ENCODE data around the gene CAMK4. TPM values are rescaled to one million over a fixed set of nuclear protein-coding genes. Genes with fewer than 3 reads are reported as not detected.

CAMK4 gene
- total RNA-seq, 1 donor from 2014 or later = 34.5 TPM

- no peak overlapping the region for H3K27ac Mint-ChIP-seq (ENCODE audit: unreplicated experiment)
- no peak overlapping the region for H3K4me3 Mint-ChIP-seq (ENCODE audit: unreplicated experiment)
- no peak for DNase-seq (ENCODE audit: low spot score)
- H3K4me1 Mint-ChIP-seq (ENCODE audit: unreplicated experiment) = no peaks in the 10 kb centered on the region
- no peaks in the 10 kb centered on the region for H3K9me3 Mint-ChIP-seq (ENCODE audit: unreplicated experiment)
- H3K27me3 Mint-ChIP-seq (ENCODE audit: unreplicated experiment) = peaks cover 3% of the 10 kb centered on the region
- TF ChIP-seq, protein P1, sequence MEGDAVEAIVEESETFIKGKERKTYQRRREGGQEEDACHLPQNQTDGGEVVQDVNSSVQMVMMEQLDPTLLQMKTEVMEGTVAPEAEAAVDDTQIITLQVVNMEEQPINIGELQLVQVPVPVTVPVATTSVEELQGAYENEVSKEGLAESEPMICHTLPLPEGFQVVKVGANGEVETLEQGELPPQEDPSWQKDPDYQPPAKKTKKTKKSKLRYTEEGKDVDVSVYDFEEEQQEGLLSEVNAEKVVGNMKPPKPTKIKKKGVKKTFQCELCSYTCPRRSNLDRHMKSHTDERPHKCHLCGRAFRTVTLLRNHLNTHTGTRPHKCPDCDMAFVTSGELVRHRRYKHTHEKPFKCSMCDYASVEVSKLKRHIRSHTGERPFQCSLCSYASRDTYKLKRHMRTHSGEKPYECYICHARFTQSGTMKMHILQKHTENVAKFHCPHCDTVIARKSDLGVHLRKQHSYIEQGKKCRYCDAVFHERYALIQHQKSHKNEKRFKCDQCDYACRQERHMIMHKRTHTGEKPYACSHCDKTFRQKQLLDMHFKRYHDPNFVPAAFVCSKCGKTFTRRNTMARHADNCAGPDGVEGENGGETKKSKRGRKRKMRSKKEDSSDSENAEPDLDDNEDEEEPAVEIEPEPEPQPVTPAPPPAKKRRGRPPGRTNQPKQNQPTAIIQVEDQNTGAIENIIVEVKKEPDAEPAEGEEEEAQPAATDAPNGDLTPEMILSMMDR (IDR thresholded peaks at IDR 0.05; ENCODE audit: unreplicated experiment) = no peak
- peaks cover 4% of the 10 kb centered on the region for H3K36me3 Mint-ChIP-seq (ENCODE audit: low read depth, unreplicated experiment)
Observed at GRCh38 chr5:111494355-111494999, 270.3 kb downstream of the CAMK4 start.

DNA sequence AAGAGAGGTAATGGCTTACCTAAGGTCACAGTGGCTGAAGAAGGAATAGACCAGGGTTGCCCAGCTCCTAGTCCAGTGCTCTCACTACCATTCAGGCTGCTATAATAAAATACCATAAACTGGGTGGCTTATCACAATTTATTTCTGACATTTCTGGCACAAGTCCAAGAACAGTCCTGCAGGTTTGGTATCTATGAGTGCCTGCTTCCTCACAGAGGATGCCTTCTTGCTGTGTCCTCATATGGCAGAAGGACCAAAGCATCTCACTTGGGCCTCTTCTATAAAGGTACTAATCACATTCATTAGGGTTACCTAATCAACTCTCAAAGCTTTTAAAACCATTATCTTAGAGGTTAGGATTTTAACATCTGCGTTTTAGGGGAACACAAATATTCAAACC lies 271.0 kb downstream of the CAMK4 start:
- TF ChIP-seq, protein P1 (IDR thresholded peaks at IDR 0.05; ENCODE audit: unreplicated experiment) = no peak
- H3K4me1 Mint-ChIP-seq (ENCODE audit: unreplicated experiment) = no peaks in the 10 kb centered on the region
- H3K27ac Mint-ChIP-seq (ENCODE audit: unreplicated experiment) = no peak overlapping the region
- H3K36me3 Mint-ChIP-seq (ENCODE audit: low read depth, unreplicated experiment) = peaks cover 8% of the 10 kb centered on the region
- H3K27me3 Mint-ChIP-seq (ENCODE audit: unreplicated experiment) = peaks cover 3% of the 10 kb centered on the region
- H3K9me3 Mint-ChIP-seq (ENCODE audit: unreplicated experiment) = no peaks in the 10 kb centered on the region
- H3K4me3 Mint-ChIP-seq (ENCODE audit: unreplicated experiment) = no peak overlapping the region
- no peak for DNase-seq (ENCODE audit: low spot score)

DNA sequence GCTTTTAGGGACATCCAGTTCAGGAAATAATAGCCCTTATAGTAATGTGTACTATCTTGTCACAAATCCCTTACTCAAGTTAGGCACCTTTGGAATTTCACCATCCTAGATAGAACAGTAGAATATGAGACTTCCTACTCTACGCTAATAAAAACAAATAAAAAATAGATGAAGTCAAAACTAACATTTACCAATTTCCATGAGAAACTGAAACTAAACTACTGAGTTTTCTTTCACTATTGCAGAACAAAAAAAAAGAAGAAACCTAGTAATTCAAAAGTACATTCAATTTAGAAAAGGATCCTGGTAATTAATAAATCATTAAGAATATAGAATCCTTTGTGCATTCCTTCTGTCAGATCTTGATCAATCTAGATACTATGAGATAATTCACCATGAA lies 274.2 kb downstream of the CAMK4 start:
- TF ChIP-seq, protein P1 (IDR thresholded peaks at IDR 0.05; ENCODE audit: unreplicated experiment) = no peak
- H3K4me3 Mint-ChIP-seq (ENCODE audit: unreplicated experiment) = no peak overlapping the region
- H3K27ac Mint-ChIP-seq (ENCODE audit: unreplicated experiment) = peak overlapping the region; percentile 7

DNA sequence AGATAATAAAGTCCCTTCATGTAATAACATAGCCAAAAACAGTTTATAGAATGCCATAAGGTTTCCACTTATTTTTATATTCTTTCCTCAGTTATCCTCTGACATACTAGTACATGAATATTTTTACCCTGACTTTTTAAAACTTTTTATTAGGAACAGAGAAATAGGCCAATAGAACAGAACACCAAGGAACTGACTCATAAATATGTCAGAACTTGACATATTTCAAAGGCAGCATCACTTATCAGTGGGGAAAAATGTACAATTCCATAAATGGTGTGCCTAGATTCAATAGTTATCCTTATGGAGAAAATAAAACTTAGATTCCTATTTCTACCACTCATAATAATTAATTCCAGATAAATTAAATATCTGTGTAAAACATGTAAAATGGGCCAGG lies 278.8 kb downstream of the CAMK4 start:
- peaks cover 16% of the 10 kb centered on the region for H3K36me3 Mint-ChIP-seq (ENCODE audit: low read depth, unreplicated experiment)
- TF ChIP-seq, protein P1 (IDR thresholded peaks at IDR 0.05; ENCODE audit: unreplicated experiment) = no peak
- H3K27me3 Mint-ChIP-seq (ENCODE audit: unreplicated experiment) = no peaks in the 10 kb centered on the region
- peaks cover 2% of the 10 kb centered on the region for H3K4me1 Mint-ChIP-seq (ENCODE audit: unreplicated experiment)
- H3K4me3 Mint-ChIP-seq (ENCODE audit: unreplicated experiment) = no peak overlapping the region
- H3K9me3 Mint-ChIP-seq (ENCODE audit: unreplicated experiment) = no peaks in the 10 kb centered on the region
- no peak overlapping the region for H3K27ac Mint-ChIP-seq (ENCODE audit: unreplicated experiment)
- no peak for DNase-seq (ENCODE audit: low spot score)

More for the DNA sequence above, 274.2 kb downstream of the CAMK4 start:
- H3K4me1 Mint-ChIP-seq (ENCODE audit: unreplicated experiment) = no peaks in the 10 kb centered on the region
- no peaks in the 10 kb centered on the region for H3K9me3 Mint-ChIP-seq (ENCODE audit: unreplicated experiment)
- no peaks in the 10 kb centered on the region for H3K27me3 Mint-ChIP-seq (ENCODE audit: unreplicated experiment)
- H3K36me3 Mint-ChIP-seq (ENCODE audit: low read depth, unreplicated experiment) = peaks cover 8% of the 10 kb centered on the region
- no peak for DNase-seq (ENCODE audit: low spot score)

DNA sequence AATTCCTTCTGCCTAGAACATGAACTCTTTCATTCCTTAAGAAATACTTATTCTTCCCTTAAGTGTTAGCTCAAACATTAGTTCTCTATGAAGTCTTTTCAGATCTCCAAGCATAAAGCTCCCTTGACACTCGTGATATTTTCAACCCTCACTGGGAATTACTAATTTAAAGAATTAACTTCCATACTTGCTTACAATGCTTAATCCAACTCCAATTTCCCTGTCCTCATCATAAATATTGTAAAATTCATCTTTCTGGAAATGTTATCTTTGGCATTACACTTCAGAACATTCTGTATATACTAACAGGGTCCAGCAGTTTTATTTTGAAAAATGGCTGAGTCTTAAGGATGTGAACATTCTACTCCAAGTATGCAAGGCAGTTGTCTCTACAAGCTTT lies 280.9 kb downstream of the CAMK4 start:
- peaks cover 12% of the 10 kb centered on the region for H3K4me1 Mint-ChIP-seq (ENCODE audit: unreplicated experiment)
- TF ChIP-seq, protein P1 (IDR thresholded peaks at IDR 0.05; ENCODE audit: unreplicated experiment) = no peak
- H3K9me3 Mint-ChIP-seq (ENCODE audit: unreplicated experiment) = no peaks in the 10 kb centered on the region
- peaks cover 12% of the 10 kb centered on the region for H3K36me3 Mint-ChIP-seq (ENCODE audit: low read depth, unreplicated experiment)
- no peaks in the 10 kb centered on the region for H3K27me3 Mint-ChIP-seq (ENCODE audit: unreplicated experiment)
- H3K4me3 Mint-ChIP-seq (ENCODE audit: unreplicated experiment) = no peak overlapping the region
- DNase-seq (ENCODE audit: low spot score) = no peak
- H3K27ac Mint-ChIP-seq (ENCODE audit: unreplicated experiment) = no peak overlapping the region
